GM12892 (cell line): ENCODE data around the gene DRC1.

ENCODE experiments used
- POLR2A ChIP-seq: IDR thresholded peaks from 2 replicates; pipeline ENCODE4 v1.6.1; 2011; ENCODE audit warnings: low read depth, low read length, control low read depth
- POLR2AphosphoS5 ChIP-seq: IDR thresholded peaks from 2 replicates; pipeline ENCODE4 v1.6.1; 2011; ENCODE audit warnings: low read depth, low read length, control low read depth
- TAF1 ChIP-seq: IDR thresholded peaks from 2 replicates; pipeline ENCODE4 v1.6.1; 2011; ENCODE audit warnings: low read depth, mild to moderate bottlenecking, control low read depth, low read length, borderline replicate concordance

GRCh38 chr2:26460613-26461031, 58.9 kb downstream of the DRC1 start:
- TF ChIP-seq POLR2AphosphoS5 (no peak), TAF1 (no peak), POLR2A (no peak)
